Endothelial cell of umbilical vein (primary cell): ENCODE measurements around the gene SLC39A11. TPM values are rescaled to one million over a fixed set of nuclear protein-coding genes. Genes with fewer than 3 reads are reported as not detected.

ENCODE experiments used
- BruUV-seq: library from RNA; stranded (reverse); fragments of 400-500 nt; replicated peaks from 2 replicates; lab custom pipeline; 2021; lab: Mats Ljungman, UMichigan
- CTCF ChIA-PET: fragments of 300-600, 350-600 bp; sonication (Branson Sonifier 250); formaldehyde crosslinking; loops from one replicate; lab custom pipeline; 2021; ENCODE audit warnings: antibody characterized with exemption, inconsistent platforms; lab: Charles Lee
- POLR2A ChIA-PET: fragments of 300-600, 350-600 bp; sonication (Branson Sonifier 250); formaldehyde crosslinking; loops from one replicate; lab custom pipeline; 2021; ENCODE audit warnings: antibody characterized with exemption, inconsistent platforms; lab: Charles Lee
- DNase-seq: peaks from one replicate; pipeline ENCODE4 v3.0.0-alpha.2; 2011; ENCODE audit warnings: low read depth, low spot score
- FAIRE-seq: peaks from 2 replicates; lab custom pipeline; 2011; peaks lifted over from hg19 to GRCh38; lab: Jason Lieb, UNC
- H2AFZ ChIP-seq: 2 replicates; pipeline ENCODE4 v1.6.0; 2012; ENCODE audit warnings: low read depth, low read length, control low read depth, inconsistent platforms
- H3K27ac ChIP-seq: 2 replicates; pipeline ENCODE4 v1.5.1; 2011; ENCODE audit warnings: low read depth, mild to moderate bottlenecking, control low read depth, low read length, moderate library complexity; ENCODE audit not compliant: insufficient read depth
- H3K27me3 ChIP-seq, 2 experiments: 2 replicates each; pipeline versions ENCODE4 v1.6.0 to v1.6.1; 2011; ENCODE audit warnings: low read length in 2 of 2, mixed read lengths in 1 of 2; ENCODE audit not compliant: control insufficient read depth in 2 of 2, insufficient read depth in 2 of 2
- H3K36me3 ChIP-seq, 2 experiments: 2 replicates in 1 of 2; 3 replicates in 1 of 2; pipeline ENCODE4 v1.5.1; 2011; ENCODE audit warnings: low read length in 2 of 2, mild to moderate bottlenecking in 1 of 2, moderate library complexity in 1 of 2; ENCODE audit not compliant: control insufficient read depth in 2 of 2, insufficient read depth in 2 of 2; ENCODE audit errors: extremely low read depth in 1 of 2
- H3K4me1 ChIP-seq: 3 replicates; pipeline ENCODE4 v1.5.1; 2011; ENCODE audit warnings: mild to moderate bottlenecking, low read length; ENCODE audit not compliant: control insufficient read depth, insufficient read depth; ENCODE audit errors: extremely low read depth
- H3K4me2 ChIP-seq: 2 replicates; pipeline ENCODE4 v1.6.1; 2011; ENCODE audit warnings: low read length, control low read depth, mixed read lengths; ENCODE audit not compliant: insufficient read depth
- H3K4me3 ChIP-seq, 3 experiments: fragments of 200-600 bp in 1 of 3; sonication (generic), shearing (Covaris generic) in 1 of 3; replicated peaks in 1 of 3; 2 replicates each; pipeline ENCODE4 v1.5.1; 2011 to 2016; ENCODE audit warnings: control low read depth in 3 of 3, low read length in 3 of 3, mild to moderate bottlenecking in 2 of 3, inconsistent platforms in 1 of 3, low read depth in 1 of 3, moderate library complexity in 1 of 3; ENCODE audit not compliant: insufficient read depth in 1 of 3
- H3K79me2 ChIP-seq: 2 replicates; pipeline ENCODE4 v1.6.0; 2012; ENCODE audit warnings: low read length, inconsistent platforms; ENCODE audit not compliant: control insufficient read depth, insufficient read depth
- H3K9ac ChIP-seq: replicated peaks from 2 replicates; pipeline ENCODE3; 2011; ENCODE audit warnings: low read length, control low read depth; ENCODE audit not compliant: insufficient read depth; ENCODE audit errors: extremely low read depth
- H3K9me1 ChIP-seq: replicated peaks from 3 replicates; pipeline ENCODE4 v1.6.0; 2011; ENCODE audit warnings: mild to moderate bottlenecking, low read length; ENCODE audit not compliant: control insufficient read depth, insufficient read depth; ENCODE audit errors: extremely low read depth
- H3K9me3 ChIP-seq: replicated peaks from 2 replicates; pipeline ENCODE4 v1.5.1; 2012; ENCODE audit warnings: low read length, inconsistent platforms; ENCODE audit not compliant: control insufficient read depth, insufficient read depth
- H4K20me1 ChIP-seq: replicated peaks from 2 replicates; pipeline ENCODE3; 2011; ENCODE audit warnings: mild to moderate bottlenecking, low read length; ENCODE audit not compliant: control insufficient read depth, insufficient read depth; ENCODE audit errors: extremely low read depth
- CTCF ChIP-seq, 2 donors: IDR thresholded peaks; 1 replicate in 1 of 2; 2 replicates in 1 of 2; pipeline ENCODE4 v1.5.1; 2011; ENCODE audit warnings: low read length in 2 of 2, mild to moderate bottlenecking in 2 of 2, moderate library complexity in 2 of 2, control low read depth in 1 of 2, inconsistent platforms in 1 of 2, low read depth in 1 of 2; ENCODE audit not compliant: insufficient read depth in 1 of 2; ENCODE audit errors: extremely low read depth in 1 of 2
- EZH2 ChIP-seq: IDR thresholded peaks from 2 replicates; pipeline ENCODE4 v1.6.1; 2012; ENCODE audit warnings: borderline replicate concordance, low read depth, mild to moderate bottlenecking, moderate library complexity, low read length, inconsistent platforms; ENCODE audit not compliant: severe bottlenecking
- FOS ChIP-seq: IDR thresholded peaks from 2 replicates; pipeline ENCODE4 v1.6.1; 2011; ENCODE audit warnings: mild to moderate bottlenecking, low read length, moderate library complexity, borderline replicate concordance; ENCODE audit not compliant: insufficient read depth
- GATA2 ChIP-seq: IDR thresholded peaks from 2 replicates; pipeline ENCODE4 v1.7.0; 2011; ENCODE audit warnings: low read depth, mild to moderate bottlenecking, moderate library complexity, mixed read lengths, low read length; ENCODE audit not compliant: insufficient read length, insufficient read depth
- JUN ChIP-seq: IDR thresholded peaks from 2 replicates; pipeline ENCODE4 v1.6.1; 2011; ENCODE audit warnings: borderline replicate concordance, low read depth; ENCODE audit not compliant: insufficient read length, insufficient read depth
- MYC ChIP-seq: IDR thresholded peaks from one replicate; pipeline ENCODE4 v1.6.1; 2011; ENCODE audit warnings: mild to moderate bottlenecking, low read depth, low read length
- POLR2A ChIP-seq: IDR thresholded peaks from 2 replicates; pipeline ENCODE4 v1.6.1; 2012; ENCODE audit warnings: low read depth, mild to moderate bottlenecking, control low read depth, low read length
- POLR2AphosphoS5 ChIP-seq: IDR thresholded peaks from 2 replicates; pipeline ENCODE4 v1.6.1; 2012; ENCODE audit warnings: low read depth, mild to moderate bottlenecking, control low read depth, low read length, moderate library complexity; ENCODE audit not compliant: insufficient read depth
- dilution Hi-C: fragments of 300-500 bp; cut with MboI; formaldehyde crosslinking; loops from one replicate; pipeline ENCODE4 v1.15.0; 2019; ENCODE audit warnings: low sequenced_read_pairs; ENCODE audit not compliant: extremely low pct_ligation_motif_present
- intact Hi-C: fragments of 100-400 bp; cut with micrococcal nuclease; formaldehyde crosslinking; loops from one replicate; pipeline ENCODE4 v1.10.0; 2022
- polyA plus RNA-seq, 4 experiments: library from polyadenylated mRNA; depleted of rRNA in 3 of 4; stranded (reverse) in 3 of 4; unstranded in 1 of 4; fragments of >200 nt; gene quantifications; 2 replicates each; pipeline versions ENCODE4 v1.2.1 to v1.2.3, GENCODE V29; 2011 to 2012; ENCODE audit warnings: missing spikeins in 1 of 4
- total RNA-seq: library from RNA; stranded (reverse); gene quantifications from 2 replicates; pipeline ENCODE4 v1.2.3, GENCODE V29; 2021
- TF ChIP-seq, protein P1 (sequence below): IDR thresholded peaks from 2 replicates; pipeline ENCODE4 v1.6.1; 2011; ENCODE audit not compliant: insufficient read depth, insufficient read length

SLC39A11 gene
- total and polyA plus RNA-seq, 2 donors (not counting 3 experiments of a cell fraction or from before 2014, with no cell fraction given), result 8.1 to 11.9 TPM

DNA sequence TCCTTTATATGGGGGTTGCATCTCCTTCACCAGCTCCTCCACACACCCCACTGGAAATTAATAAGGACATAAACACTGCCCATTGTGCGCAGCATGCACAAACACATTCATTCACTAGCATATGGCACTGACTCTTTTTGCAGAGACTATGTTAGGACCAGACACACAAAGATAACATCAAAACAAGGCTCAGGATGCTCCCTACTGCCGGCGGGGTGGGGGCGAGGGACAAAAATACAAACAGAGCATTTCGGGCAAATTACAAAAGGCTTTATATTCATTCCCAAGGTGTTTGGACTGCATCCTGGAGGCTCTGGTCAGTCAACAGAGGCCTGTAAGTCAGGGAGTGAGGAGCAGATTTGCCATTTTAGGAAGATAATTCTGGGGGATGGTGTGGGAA, 299.7 kb downstream of the SLC39A11 start:
- FAIRE-seq (no peak), DNase-seq (no peak)
- no peaks in the 10 kb centered on the region for H3K36me3 ChIP-seq
- no peaks in the 10 kb centered on the region for H4K20me1 ChIP-seq
- H3K9me1 ChIP-seq, result no peaks in the 10 kb centered on the region
- no peak overlapping the region for H3K4me3 ChIP-seq
- ChIA-PET CTCF (no interaction called here), POLR2A (no interaction called here)
- no peak overlapping the region for H2AFZ ChIP-seq
- H3K9ac ChIP-seq, result no peak overlapping the region
- no peak for TF ChIP-seq POLR2AphosphoS5
- TF ChIP-seq, protein P1, sequence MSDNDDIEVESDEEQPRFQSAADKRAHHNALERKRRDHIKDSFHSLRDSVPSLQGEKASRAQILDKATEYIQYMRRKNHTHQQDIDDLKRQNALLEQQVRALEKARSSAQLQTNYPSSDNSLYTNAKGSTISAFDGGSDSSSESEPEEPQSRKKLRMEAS, result no peak
- TF ChIP-seq POLR2A, result no peak
- no peak for TF ChIP-seq GATA2
- TF ChIP-seq EZH2, result no peak
- no peak for TF ChIP-seq FOS
- TF ChIP-seq JUN, result no peak
- no peak for TF ChIP-seq CTCF (IDR thresholded peaks at IDR 0.05; ENCODE audit: extremely low read depth in 1 of 2, insufficient read depth in 1 of 2, low read depth in 1 of 2, low read length in 2 of 2)
- TF ChIP-seq MYC, result no peak
- H3K9me3 ChIP-seq, result no peaks in the 10 kb centered on the region
- no peaks in the 10 kb centered on the region for H3K79me2 ChIP-seq
- H3K4me2 ChIP-seq, result no peak overlapping the region
- H3K27ac ChIP-seq, result no peak overlapping the region
- intact Hi-C loops (no loop called here), dilution Hi-C loops (no loop called here)
- BruUV-seq, result no TSS peak
- no peaks in the 10 kb centered on the region for H3K4me1 ChIP-seq
- H3K27me3 ChIP-seq, result no peaks in the 10 kb centered on the region
